ENCODE data around the gene SUV39H1. TPM values are rescaled to one million over a fixed set of nuclear protein-coding genes. Genes with fewer than 3 reads are reported as not detected.

The SUV39H1 gene
- total and polyA plus RNA-seq, 4 donors = 3.2 to 5.8 (median 3.7) TPM

DNA sequence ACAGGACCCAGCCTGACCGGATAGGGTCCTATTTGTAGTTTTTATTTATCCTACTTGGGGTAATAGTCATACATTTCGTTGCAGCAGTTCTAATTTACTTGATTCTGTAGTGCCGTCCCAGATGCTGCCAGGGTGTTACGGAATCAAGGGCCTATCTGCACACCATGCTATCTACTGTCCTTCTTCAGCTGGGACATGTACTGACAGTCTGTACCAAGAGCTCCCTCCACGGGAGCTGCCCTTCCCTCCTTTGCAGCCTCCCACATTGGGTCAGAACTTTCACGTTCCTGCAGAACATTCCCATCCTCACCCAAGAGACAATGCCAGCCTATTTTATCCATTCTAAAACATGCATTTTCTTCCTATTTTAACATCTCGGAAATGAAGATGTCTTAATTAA, 6.7 kb downstream of the SUV39H1 start (continued):
- TF ChIP-seq, protein P1, sequence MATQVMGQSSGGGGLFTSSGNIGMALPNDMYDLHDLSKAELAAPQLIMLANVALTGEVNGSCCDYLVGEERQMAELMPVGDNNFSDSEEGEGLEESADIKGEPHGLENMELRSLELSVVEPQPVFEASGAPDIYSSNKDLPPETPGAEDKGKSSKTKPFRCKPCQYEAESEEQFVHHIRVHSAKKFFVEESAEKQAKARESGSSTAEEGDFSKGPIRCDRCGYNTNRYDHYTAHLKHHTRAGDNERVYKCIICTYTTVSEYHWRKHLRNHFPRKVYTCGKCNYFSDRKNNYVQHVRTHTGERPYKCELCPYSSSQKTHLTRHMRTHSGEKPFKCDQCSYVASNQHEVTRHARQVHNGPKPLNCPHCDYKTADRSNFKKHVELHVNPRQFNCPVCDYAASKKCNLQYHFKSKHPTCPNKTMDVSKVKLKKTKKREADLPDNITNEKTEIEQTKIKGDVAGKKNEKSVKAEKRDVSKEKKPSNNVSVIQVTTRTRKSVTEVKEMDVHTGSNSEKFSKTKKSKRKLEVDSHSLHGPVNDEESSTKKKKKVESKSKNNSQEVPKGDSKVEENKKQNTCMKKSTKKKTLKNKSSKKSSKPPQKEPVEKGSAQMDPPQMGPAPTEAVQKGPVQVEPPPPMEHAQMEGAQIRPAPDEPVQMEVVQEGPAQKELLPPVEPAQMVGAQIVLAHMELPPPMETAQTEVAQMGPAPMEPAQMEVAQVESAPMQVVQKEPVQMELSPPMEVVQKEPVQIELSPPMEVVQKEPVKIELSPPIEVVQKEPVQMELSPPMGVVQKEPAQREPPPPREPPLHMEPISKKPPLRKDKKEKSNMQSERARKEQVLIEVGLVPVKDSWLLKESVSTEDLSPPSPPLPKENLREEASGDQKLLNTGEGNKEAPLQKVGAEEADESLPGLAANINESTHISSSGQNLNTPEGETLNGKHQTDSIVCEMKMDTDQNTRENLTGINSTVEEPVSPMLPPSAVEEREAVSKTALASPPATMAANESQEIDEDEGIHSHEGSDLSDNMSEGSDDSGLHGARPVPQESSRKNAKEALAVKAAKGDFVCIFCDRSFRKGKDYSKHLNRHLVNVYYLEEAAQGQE (IDR thresholded peaks at IDR 0.05) = no peak
- TF ChIP-seq RAD21 (IDR thresholded peaks at IDR 0.05) = no peak

- Histone ChIP-seq H3K27ac (ENCODE audit: low read depth in 1 of 2, low read length in 2 of 2) (no peak overlapping the region), H3K4me3 (ENCODE audit: low read depth in 1 of 3, low read length in 3 of 3) (no peak overlapping the region), H3K27me3 (ENCODE audit: control insufficient read depth in 4 of 4, insufficient read depth in 4 of 4, low read length in 3 of 4) (no peaks in the 10 kb centered on the region), H3K4me1 (ENCODE audit: control insufficient read depth in 4 of 4, insufficient read depth in 4 of 4, low read length in 3 of 4) (peaks cover 0 to 10% (median 8%) of the 10 kb centered on the region in 4 donors), H3K36me3 (ENCODE audit: control insufficient read depth in 4 of 4, insufficient read depth in 3 of 4, low read depth in 1 of 4, low read length in 3 of 4) (peaks cover 2 to 14% (median 4%) of the 10 kb centered on the region in 4 donors), H3K9me3 (ENCODE audit: control insufficient read depth in 4 of 4, low read length in 3 of 4) (no peaks in the 10 kb centered on the region), H3K9ac (ENCODE audit: low read depth in 1 of 2, low read length in 2 of 2) (no peak overlapping the region)
- no peak for DNase-seq (ENCODE audit: low spot score)
- WGBS = 72% methylated on average over 4 of the region's 4 CpGs
- TF ChIP-seq RAD21 (IDR thresholded peaks at IDR 0.05) (peak in 1 of 2 donors; percentile 18), FOXA2 (IDR thresholded peaks at IDR 0.05) (no peak)
These were observed 7.3 kb downstream of the SUV39H1 start for GRCh38 chrX:48703642-48704481.

- H3K27me3 ChIP-seq (ENCODE audit: control insufficient read depth in 4 of 4, insufficient read depth in 4 of 4, low read length in 3 of 4) = no peaks in the 10 kb centered on the region
- peaks cover 2 to 8% (median 4%) of the 10 kb centered on the region in 4 donors for H3K36me3 ChIP-seq (ENCODE audit: control insufficient read depth in 4 of 4, insufficient read depth in 3 of 4, low read depth in 1 of 4, low read length in 3 of 4)
- no peak for DNase-seq (ENCODE audit: low spot score)
- H3K27ac ChIP-seq (ENCODE audit: low read depth in 1 of 2, low read length in 2 of 2) = no peak overlapping the region
- TF ChIP-seq HNF4G (IDR thresholded peaks at IDR 0.05) (no peak), FOXA2 (IDR thresholded peaks at IDR 0.05) (no peak), SP1 (IDR thresholded peaks at IDR 0.05) (no peak), RAD21 (IDR thresholded peaks at IDR 0.05) (no peak), FOXA1 (IDR thresholded peaks at IDR 0.05) (no peak), EGR1 (IDR thresholded peaks at IDR 0.05; ENCODE audit: low read depth in 2 of 2) (no peak), HNF4A (conservative IDR thresholded peaks at IDR 0.05) (no peak), RXRA (IDR thresholded peaks at IDR 0.05) (no peak), GABPA (IDR thresholded peaks at IDR 0.05 in 1 of 2, conservative IDR thresholded peaks at IDR 0.05 in 1 of 2) (no peak), JUND (IDR thresholded peaks at IDR 0.05) (no peak), ATF3 (IDR thresholded peaks at IDR 0.05) (no peak), NR2F2 (IDR thresholded peaks at IDR 0.05) (no peak), YY1 (IDR thresholded peaks at IDR 0.05) (no peak), ZBTB33 (IDR thresholded peaks at IDR 0.05) (no peak)
- TF ChIP-seq, protein P2, sequence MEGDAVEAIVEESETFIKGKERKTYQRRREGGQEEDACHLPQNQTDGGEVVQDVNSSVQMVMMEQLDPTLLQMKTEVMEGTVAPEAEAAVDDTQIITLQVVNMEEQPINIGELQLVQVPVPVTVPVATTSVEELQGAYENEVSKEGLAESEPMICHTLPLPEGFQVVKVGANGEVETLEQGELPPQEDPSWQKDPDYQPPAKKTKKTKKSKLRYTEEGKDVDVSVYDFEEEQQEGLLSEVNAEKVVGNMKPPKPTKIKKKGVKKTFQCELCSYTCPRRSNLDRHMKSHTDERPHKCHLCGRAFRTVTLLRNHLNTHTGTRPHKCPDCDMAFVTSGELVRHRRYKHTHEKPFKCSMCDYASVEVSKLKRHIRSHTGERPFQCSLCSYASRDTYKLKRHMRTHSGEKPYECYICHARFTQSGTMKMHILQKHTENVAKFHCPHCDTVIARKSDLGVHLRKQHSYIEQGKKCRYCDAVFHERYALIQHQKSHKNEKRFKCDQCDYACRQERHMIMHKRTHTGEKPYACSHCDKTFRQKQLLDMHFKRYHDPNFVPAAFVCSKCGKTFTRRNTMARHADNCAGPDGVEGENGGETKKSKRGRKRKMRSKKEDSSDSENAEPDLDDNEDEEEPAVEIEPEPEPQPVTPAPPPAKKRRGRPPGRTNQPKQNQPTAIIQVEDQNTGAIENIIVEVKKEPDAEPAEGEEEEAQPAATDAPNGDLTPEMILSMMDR (IDR thresholded peaks at IDR 0.05; ENCODE audit: low read depth, low read length, missing input control) = no peak
- TF ChIP-seq, protein P1 (IDR thresholded peaks at IDR 0.05) = no peak
- TF ChIP-seq, protein P3, sequence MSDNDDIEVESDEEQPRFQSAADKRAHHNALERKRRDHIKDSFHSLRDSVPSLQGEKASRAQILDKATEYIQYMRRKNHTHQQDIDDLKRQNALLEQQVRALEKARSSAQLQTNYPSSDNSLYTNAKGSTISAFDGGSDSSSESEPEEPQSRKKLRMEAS (IDR thresholded peaks at IDR 0.05) = no peak
- H3K9me3 ChIP-seq (ENCODE audit: control insufficient read depth in 4 of 4, low read length in 3 of 4) = no peaks in the 10 kb centered on the region
- no peak overlapping the region for H3K9ac ChIP-seq (ENCODE audit: low read depth in 1 of 2, low read length in 2 of 2)
- no peak overlapping the region for H3K4me3 ChIP-seq (ENCODE audit: low read depth in 1 of 3, low read length in 3 of 3)
- peaks cover 0 to 10% (median 8%) of the 10 kb centered on the region in 4 donors for H3K4me1 ChIP-seq (ENCODE audit: control insufficient read depth in 4 of 4, insufficient read depth in 4 of 4, low read length in 3 of 4)
- WGBS = 98% methylated on average over 12 of the region's 12 CpGs
These were observed 9.3 kb downstream of the SUV39H1 start for GRCh38 chrX:48705871-48706270.
